Hair follicle dermal papilla cell (primary cell): ENCODE results near the gene TMEM132D. TPM values are rescaled to one million over a fixed set of nuclear protein-coding genes. Genes with fewer than 3 reads are reported as not detected.

Experiments used
- small RNA-seq: library from RNA; depleted of rRNA; stranded (forward); fragments of <200 nt; gene quantifications from one replicate; pipeline ENCODE3, GENCODE V24; 2012
- total RNA-seq: library from RNA; depleted of rRNA; stranded (reverse); fragments of >200 nt; gene quantifications from 2 replicates; pipeline ENCODE4 v1.2.3, GENCODE V29; 2012

Gene TMEM132D
- total RNA-seq = 0.16 TPM in 1 of 2 replicates, not detected in the other

GRCh38 chr12:129903956-129904829, at the start of gene TMEM132D:
Gene TMEM132D (minus strand): TSS chr12:129904025.

Small RNA genes lying within 50 kb of the gene (small RNA-seq; reads per million reads assigned to genes)
- not detected for gene RF02271
